OCI-LY3 (cell line): ENCODE data around the gene ACTRT2.

Experiments
- H2AFZ ChIP-seq: fragments of 200-600, 300-600 bp; shearing (Covaris generic); 2 replicates; pipeline ENCODE4 v1.6.0; 2014; ENCODE audit warnings: antibody characterized with exemption, low read depth, low read length
- H3K27ac ChIP-seq: fragments of 200-600, 300-600 bp; sonication (generic); 2 replicates; pipeline ENCODE4 v1.5.1; 2014; ENCODE audit warnings: mild to moderate bottlenecking, low read length, moderate library complexity, mixed read lengths
- H3K27me3 ChIP-seq: fragments of 200-600, 300-600 bp; sonication (generic); 2 replicates; pipeline ENCODE4 v1.6.1; 2014; ENCODE audit warnings: low read depth, low read length, mixed read lengths
- H3K36me3 ChIP-seq: fragments of 200-600, 300-600 bp; sonication (generic); replicated peaks from 2 replicates; pipeline ENCODE3; 2014; ENCODE audit warnings: low read depth, low read length, mixed read lengths
- H3K4me1 ChIP-seq: fragments of 300-600, 200-600 bp; sonication (generic); 2 replicates; pipeline ENCODE4 v1.6.1; 2014; ENCODE audit warnings: low read length, mixed read lengths
- H3K4me2 ChIP-seq: fragments of 200-600, 300-600 bp; sonication (generic); 2 replicates; pipeline ENCODE4 v1.6.1; 2014; ENCODE audit warnings: low read length, mixed read lengths
- H3K4me3 ChIP-seq: fragments of 300-600, 200-600 bp; sonication (generic); 2 replicates; pipeline ENCODE4 v1.5.1; 2014; ENCODE audit warnings: antibody characterized with exemption, mild to moderate bottlenecking, low read length, moderate library complexity
- H3K79me2 ChIP-seq: fragments of 300-600, 200-600 bp; shearing (Covaris generic); 2 replicates; pipeline ENCODE4 v1.6.1; 2014; ENCODE audit warnings: mild to moderate bottlenecking, low read length, mixed read lengths
- H3K9ac ChIP-seq: fragments of 300-600, 200-600 bp; shearing (Covaris generic); 2 replicates; pipeline ENCODE4 v1.6.0; 2014; ENCODE audit warnings: mild to moderate bottlenecking, low read length, moderate library complexity
- H3K9me3 ChIP-seq: fragments of 200-600, 300-600 bp; shearing (Covaris generic); 2 replicates; pipeline ENCODE4 v1.6.1; 2014; ENCODE audit warnings: low read length, mixed read lengths; ENCODE audit not compliant: insufficient read depth
- H4K20me1 ChIP-seq: fragments of 200-600, 300-600 bp; sonication (generic); 2 replicates; pipeline ENCODE4 v1.6.1; 2016; ENCODE audit warnings: low read length, mixed read lengths; ENCODE audit not compliant: insufficient read depth
- EZH2phosphoT487 ChIP-seq: fragments of 200-600 bp; shearing (Covaris generic); IDR thresholded peaks from 2 replicates; pipeline ENCODE4 v1.6.1; 2018; ENCODE audit warnings: antibody characterized with exemption, mixed run types, low read depth
- TF ChIP-seq, protein P1 (sequence below): fragments of 200-600, 300-600 bp; sonication (generic); IDR thresholded peaks from 2 replicates; pipeline ENCODE4 v1.5.1; 2014; ENCODE audit warnings: antibody characterized with exemption, low read length, low read depth

The ACTRT2 gene

DNA sequence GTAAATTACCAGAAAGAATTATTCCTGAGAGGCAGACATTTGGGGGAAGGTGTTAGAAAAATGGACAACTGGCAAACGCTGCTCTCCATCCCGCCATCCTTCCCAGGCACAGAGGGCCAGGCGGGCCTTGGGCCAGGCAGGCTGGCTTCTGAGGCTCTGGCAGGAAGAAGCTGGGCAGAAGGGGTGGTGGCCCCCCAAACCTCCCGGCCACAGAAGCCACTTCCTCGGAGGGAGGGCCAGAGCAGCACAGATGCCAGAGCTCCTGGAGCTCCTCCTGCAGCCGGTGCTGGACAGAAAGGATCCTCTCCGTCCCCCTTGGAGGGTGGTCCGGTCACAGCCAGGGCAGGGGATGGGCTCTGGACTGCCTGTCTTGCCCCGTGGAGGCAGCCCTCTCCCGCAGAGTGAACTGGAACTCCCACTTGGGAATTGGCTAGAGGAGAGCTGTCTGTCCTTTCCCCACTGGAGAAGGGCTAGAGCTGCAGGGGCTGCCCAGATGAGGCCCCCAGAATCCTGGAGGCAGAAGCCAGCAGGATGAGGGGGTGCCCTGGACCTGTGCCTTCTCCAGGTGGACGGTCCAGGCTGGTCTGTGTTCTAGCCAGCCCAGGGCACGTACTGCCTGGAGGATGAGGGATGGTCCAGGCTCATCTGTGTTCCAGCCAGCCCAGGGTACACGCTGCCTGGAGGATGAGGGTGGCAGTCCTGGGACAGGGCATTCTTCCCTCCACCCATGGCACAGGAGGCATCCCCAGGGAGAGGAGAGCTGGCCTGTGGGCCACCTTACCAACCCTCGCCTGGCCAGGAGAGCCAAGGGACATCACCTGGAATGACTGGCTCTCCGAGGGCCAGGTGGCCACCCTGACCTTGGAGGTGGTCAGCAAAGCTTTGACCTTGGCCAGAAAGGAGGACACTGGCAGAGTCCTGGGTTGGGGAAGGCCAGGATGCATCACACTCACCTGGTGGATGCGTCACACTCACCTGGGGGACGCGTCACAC is 47.4 kb upstream of the ACTRT2 start:
- no peaks in the 10 kb centered on the region for H4K20me1 ChIP-seq
- H3K4me3 ChIP-seq, result no peak overlapping the region
- H3K4me2 ChIP-seq, result no peak overlapping the region
- H3K79me2 ChIP-seq, result no peaks in the 10 kb centered on the region
- H3K36me3 ChIP-seq, result no peaks in the 10 kb centered on the region
- H3K9me3 ChIP-seq, result no peaks in the 10 kb centered on the region
- H2AFZ ChIP-seq, result no peak overlapping the region
- TF ChIP-seq, protein P1, sequence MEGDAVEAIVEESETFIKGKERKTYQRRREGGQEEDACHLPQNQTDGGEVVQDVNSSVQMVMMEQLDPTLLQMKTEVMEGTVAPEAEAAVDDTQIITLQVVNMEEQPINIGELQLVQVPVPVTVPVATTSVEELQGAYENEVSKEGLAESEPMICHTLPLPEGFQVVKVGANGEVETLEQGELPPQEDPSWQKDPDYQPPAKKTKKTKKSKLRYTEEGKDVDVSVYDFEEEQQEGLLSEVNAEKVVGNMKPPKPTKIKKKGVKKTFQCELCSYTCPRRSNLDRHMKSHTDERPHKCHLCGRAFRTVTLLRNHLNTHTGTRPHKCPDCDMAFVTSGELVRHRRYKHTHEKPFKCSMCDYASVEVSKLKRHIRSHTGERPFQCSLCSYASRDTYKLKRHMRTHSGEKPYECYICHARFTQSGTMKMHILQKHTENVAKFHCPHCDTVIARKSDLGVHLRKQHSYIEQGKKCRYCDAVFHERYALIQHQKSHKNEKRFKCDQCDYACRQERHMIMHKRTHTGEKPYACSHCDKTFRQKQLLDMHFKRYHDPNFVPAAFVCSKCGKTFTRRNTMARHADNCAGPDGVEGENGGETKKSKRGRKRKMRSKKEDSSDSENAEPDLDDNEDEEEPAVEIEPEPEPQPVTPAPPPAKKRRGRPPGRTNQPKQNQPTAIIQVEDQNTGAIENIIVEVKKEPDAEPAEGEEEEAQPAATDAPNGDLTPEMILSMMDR, result no peak
- no peak for TF ChIP-seq EZH2phosphoT487
- no peak overlapping the region for H3K9ac ChIP-seq
- no peaks in the 10 kb centered on the region for H3K27me3 ChIP-seq
- H3K27ac ChIP-seq, result no peak overlapping the region
- no peaks in the 10 kb centered on the region for H3K4me1 ChIP-seq

- no peaks in the 10 kb centered on the region for H3K79me2 ChIP-seq
- no peaks in the 10 kb centered on the region for H3K36me3 ChIP-seq
- H3K9me3 ChIP-seq, result no peaks in the 10 kb centered on the region
- no peaks in the 10 kb centered on the region for H4K20me1 ChIP-seq
- no peak overlapping the region for H3K27ac ChIP-seq
- H2AFZ ChIP-seq, result no peak overlapping the region
- TF ChIP-seq, protein P1, result no peak
- no peak for TF ChIP-seq EZH2phosphoT487
- no peak overlapping the region for H3K4me3 ChIP-seq
- H3K27me3 ChIP-seq, result no peaks in the 10 kb centered on the region
- H3K4me2 ChIP-seq, result no peak overlapping the region
- no peaks in the 10 kb centered on the region for H3K4me1 ChIP-seq
- no peak overlapping the region for H3K9ac ChIP-seq
Measured at GRCh38 chr1:2974701-2975301, 46.5 kb upstream of the ACTRT2 start.

- H4K20me1 ChIP-seq, result no peaks in the 10 kb centered on the region
- H2AFZ ChIP-seq, result no peak overlapping the region
- H3K4me3 ChIP-seq, result no peak overlapping the region
- H3K27ac ChIP-seq, result no peak overlapping the region
- H3K36me3 ChIP-seq, result no peaks in the 10 kb centered on the region
- H3K9me3 ChIP-seq, result no peaks in the 10 kb centered on the region
- no peak overlapping the region for H3K4me2 ChIP-seq
- no peak for TF ChIP-seq EZH2phosphoT487
- TF ChIP-seq, protein P1, result no peak
- H3K9ac ChIP-seq, result no peak overlapping the region
- no peaks in the 10 kb centered on the region for H3K79me2 ChIP-seq
- no peaks in the 10 kb centered on the region for H3K4me1 ChIP-seq
- H3K27me3 ChIP-seq, result no peaks in the 10 kb centered on the region
Measured at GRCh38 chr1:2975466-2976179, 45.6 kb upstream of the ACTRT2 start.

DNA sequence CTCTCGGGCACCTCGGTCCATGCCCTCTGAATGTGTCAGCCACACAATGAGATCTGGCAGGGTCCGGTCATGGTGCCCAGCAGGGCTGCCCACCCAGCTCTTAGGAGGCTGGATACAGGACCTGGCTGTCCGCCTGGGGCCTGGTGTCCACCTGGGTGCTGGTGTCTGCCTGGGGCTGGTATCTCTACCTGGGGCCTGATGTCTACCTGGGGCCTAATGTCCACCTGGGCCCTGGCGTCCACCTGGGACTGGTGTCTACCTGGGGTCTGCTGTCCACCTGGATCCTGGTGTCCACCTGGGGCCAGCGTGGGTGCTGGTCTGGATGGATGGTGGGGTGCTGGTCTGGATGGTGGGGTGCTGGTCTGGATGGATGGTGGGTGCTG is 45.1 kb upstream of the ACTRT2 start:
- Histone ChIP-seq H4K20me1 (no peaks in the 10 kb centered on the region), H3K27ac (no peak overlapping the region), H3K27me3 (no peaks in the 10 kb centered on the region), H3K36me3 (no peaks in the 10 kb centered on the region), H3K4me1 (no peaks in the 10 kb centered on the region), H3K9me3 (no peaks in the 10 kb centered on the region), H3K79me2 (no peaks in the 10 kb centered on the region), H3K9ac (no peak overlapping the region), H3K4me2 (no peak overlapping the region), H3K4me3 (no peak overlapping the region), H2AFZ (no peak overlapping the region)
- no peak for TF ChIP-seq EZH2phosphoT487
- TF ChIP-seq, protein P1, result no peak
